LNCAP (cell line): ENCODE results near the gene HOXA6.

Experiments
- TF ChIP-seq, protein P1 (sequence below): fragments of 450-650 bp; IDR thresholded peaks from 2 replicates; pipeline ENCODE4 v1.5.1; 2017; ENCODE audit warnings: mild to moderate bottlenecking

HOXA6 gene

DNA sequence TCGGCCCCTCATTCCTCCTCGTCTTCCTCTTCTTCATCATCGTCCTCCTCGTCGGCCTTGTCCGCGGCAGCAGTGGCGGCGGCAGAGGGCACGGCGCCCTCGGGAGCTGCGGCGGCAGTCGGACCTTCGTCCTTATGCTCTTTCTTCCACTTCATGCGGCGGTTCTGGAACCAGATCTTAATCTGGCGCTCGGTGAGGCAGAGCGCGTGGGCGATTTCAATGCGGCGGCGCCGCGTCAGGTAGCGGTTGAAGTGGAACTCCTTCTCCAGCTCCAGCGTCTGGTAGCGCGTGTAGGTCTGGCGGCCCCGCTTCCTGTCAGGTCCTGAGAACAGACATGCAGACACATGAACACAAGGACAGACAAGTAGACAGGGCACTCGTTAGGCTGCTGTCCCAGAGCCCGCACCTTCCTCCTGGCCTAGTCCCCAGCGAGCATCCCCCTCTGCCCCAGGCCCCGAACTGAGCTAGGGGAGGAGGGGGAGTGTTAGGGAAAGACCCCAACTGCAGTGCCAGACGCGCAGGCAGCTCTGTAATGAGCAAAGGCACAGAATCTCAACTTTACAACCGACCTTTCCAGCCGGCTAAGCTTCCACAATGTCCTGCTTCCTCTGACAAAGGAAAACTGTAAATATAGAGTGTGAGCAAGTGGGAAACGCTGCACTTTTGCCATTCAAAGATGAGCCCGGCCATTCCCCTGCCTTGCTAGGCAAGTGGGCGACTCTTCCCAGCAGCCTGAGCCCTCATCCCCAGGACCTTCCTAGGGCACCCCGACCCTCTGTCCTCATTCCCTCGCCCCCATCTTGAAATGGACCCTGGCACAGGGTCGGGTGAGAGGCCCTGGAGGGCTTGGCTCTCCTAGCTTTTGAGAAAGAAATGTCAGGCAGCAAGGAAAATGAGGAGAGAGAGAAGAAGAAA lies 7.6 kb upstream of the HOXA6 start:
- TF ChIP-seq, protein P1, sequence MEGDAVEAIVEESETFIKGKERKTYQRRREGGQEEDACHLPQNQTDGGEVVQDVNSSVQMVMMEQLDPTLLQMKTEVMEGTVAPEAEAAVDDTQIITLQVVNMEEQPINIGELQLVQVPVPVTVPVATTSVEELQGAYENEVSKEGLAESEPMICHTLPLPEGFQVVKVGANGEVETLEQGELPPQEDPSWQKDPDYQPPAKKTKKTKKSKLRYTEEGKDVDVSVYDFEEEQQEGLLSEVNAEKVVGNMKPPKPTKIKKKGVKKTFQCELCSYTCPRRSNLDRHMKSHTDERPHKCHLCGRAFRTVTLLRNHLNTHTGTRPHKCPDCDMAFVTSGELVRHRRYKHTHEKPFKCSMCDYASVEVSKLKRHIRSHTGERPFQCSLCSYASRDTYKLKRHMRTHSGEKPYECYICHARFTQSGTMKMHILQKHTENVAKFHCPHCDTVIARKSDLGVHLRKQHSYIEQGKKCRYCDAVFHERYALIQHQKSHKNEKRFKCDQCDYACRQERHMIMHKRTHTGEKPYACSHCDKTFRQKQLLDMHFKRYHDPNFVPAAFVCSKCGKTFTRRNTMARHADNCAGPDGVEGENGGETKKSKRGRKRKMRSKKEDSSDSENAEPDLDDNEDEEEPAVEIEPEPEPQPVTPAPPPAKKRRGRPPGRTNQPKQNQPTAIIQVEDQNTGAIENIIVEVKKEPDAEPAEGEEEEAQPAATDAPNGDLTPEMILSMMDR = no peak

DNA sequence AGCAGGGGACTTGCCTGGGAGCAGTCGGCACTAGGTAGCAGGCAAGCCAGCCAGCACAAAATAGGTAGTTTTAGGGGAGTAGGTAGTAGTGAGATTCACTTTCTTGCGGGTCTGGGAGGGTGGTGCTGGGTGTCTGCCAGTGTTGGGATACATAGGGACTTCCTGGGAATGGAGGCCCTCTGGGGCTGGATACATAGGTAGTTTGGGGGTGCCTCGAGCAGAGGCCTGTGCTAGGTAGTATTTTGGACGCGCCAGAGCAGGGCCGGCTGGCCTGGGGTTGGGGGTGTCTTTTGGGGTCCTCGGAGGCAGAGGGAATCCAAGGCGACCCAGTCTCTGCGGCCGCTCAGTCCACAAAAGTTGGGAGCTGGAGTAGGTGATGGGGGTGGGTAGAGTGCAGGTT lies 6.8 kb upstream of the HOXA6 start:
- TF ChIP-seq, protein P1 = no peak

DNA sequence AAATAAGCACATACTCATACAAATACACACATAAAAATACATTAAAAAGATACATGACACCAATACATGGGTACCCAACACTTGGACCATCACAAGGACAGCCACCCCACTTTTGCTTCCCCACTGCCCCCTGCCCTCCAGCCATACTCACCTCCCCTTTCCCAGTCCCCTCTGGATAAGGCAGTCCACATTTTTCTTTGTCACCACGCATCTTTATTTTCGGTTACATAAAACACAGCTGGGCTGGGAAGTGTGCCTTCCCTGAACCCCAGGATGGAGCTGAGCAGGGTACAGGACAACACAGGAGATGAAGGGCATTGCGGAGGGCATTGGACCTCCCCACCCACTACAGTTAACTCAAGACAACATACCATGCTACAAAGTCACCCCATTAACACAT lies 6.0 kb upstream of the HOXA6 start:
- TF ChIP-seq, protein P1 = no peak

DNA sequence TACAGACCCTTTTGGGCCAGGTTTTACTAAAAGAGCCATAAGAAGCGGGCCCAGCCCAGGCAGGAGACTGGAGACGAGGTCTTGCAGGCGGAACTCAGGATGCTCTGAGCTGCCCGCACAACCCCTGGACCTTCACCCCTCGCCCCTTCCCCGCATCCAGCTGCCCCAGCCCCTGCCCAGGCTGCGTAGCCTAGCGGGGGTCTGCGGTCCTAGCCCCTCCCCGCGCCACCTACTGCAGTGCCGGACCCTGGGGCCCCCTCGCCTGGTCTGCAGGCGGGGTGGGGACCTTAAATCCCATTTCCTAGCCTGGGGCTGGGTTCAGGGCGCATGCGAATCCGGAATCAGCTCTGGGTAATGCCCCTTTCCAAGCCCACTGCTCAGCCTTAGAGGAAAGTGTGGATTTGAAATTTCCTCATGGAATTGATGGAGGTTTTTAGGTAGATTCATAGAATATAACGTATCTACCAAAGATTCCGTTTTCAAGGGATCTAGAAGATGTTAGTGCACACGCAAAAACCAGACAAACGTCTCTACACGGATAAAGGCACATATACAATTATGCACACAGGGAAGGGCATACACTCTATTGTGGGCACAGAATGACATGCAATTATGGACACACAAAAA lies 5.4 kb upstream of the HOXA6 start:
- TF ChIP-seq, protein P1 = no peak

DNA sequence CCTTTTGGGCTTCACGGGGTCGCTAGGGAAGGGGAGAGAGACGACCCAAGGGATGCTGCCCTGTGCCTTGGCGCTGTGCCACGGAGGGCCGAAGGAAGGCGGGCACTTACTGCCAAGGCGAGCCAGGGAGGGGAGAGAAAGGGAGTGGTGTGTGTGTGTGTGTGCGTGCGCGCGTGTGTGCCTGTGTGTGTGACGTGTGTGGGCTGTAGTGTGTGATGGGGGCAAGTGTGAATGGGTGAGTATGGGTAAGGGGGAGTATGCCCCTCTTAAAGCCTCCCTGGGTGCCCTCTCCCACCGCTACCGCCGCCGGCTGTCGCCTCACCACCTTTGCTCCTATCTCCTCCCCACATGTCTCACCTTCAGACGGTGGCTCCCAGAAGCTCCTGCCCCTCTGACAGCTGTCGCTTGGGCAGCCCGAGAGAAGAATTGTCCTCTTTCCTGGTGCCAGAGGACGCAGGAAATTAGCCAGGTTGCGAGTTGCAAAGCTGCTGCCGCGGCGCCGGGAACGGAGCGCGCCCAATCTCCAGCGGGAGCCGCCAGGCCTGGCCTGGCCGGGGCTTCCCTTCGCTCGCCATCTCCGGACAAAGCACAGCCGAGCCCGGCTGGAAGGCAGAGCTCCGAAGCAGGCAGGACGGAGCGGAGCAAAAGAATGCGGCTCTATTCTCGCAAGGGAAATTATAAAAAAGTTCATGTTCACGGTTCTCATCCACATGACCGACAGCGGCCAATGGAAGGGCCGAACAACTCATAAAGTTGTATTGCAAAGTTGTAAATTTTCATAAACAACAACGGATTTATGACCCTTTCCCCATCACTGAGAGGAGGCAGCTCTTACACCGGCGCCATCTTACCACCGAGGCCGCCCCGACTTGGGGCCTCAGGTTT lies 4.6 kb upstream of the HOXA6 start, which contains the start of gene HOXA3:
Gene HOXA3, minus strand, starts transcription at position 653 of the 885 bp plus-strand sequence. CDS start 41,943 bp downstream, outside the sequence.
- TF ChIP-seq, protein P1 = no peak

DNA sequence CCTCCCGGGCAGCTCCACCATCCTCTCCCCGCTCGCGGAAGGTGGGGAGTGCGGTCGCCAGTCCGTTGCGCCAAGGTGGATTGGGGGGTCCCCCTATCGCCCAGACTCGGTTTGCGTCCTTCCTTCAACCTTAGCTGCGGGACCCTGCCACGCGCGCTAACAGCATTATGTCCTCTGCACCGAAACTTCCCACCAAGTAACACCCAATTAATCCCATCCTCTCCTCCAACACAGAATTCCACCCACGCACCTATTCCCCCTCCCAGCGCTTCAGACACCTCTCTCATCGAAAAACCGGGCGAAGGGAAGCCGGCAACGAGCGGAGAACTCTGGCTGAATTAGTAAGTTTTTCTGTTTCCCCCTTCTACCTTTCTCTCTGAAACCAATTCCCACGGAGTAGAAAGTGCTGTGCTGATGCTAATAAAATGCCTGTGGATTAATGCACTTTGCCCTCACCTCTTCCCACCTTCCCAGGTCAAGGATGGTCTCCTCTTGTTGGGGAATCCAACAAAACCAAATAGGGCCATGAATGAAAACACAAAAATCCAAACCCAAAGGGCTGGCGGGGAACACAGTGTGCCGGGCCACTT lies 3.9 kb upstream of the HOXA6 start:
- TF ChIP-seq, protein P1 = no peak
